Thymus (tissue), 11 donors: ENCODE results near the gene PDE7B. TPM values are rescaled to one million over a fixed set of nuclear protein-coding genes. Genes with fewer than 3 reads are reported as not detected.
"Not testable (repeated sequence)": the region's sequence is repeated elsewhere in the genome, so short reads cannot be mapped to it uniquely, and the experiment has no call there.

Experiments used
- DNase-seq, 9 donors: peaks; one replicate each; pipeline ENCODE4 v3.0.0-alpha.2; 2013; ENCODE audit warnings: low spot score in 9 of 9, low read depth in 6 of 9, missing footprints in 1 of 9
- H3K27ac ChIP-seq, 2 donors: one replicate each; pipeline ENCODE4 v1.5.1; 2013; ENCODE audit warnings: control low read depth in 1 of 2, low read depth in 1 of 2, low read length in 1 of 2, mild to moderate bottlenecking in 1 of 2, moderate library complexity in 1 of 2
- H3K27me3 ChIP-seq, 2 donors: one replicate each; pipeline ENCODE4 v1.5.1; 2013; ENCODE audit warnings: low read length in 1 of 2; ENCODE audit not compliant: control insufficient read depth in 2 of 2, insufficient read depth in 1 of 2
- H3K36me3 ChIP-seq, 2 donors: one replicate each; pipeline ENCODE4 v1.5.1; 2013; ENCODE audit warnings: low read length in 1 of 2, mild to moderate bottlenecking in 1 of 2, moderate library complexity in 1 of 2; ENCODE audit not compliant: control insufficient read depth in 2 of 2, insufficient read depth in 2 of 2
- H3K4me1 ChIP-seq, 2 donors: one replicate each; pipeline ENCODE4 v1.5.1; 2013; ENCODE audit warnings: low read length in 2 of 2; ENCODE audit not compliant: control insufficient read depth in 2 of 2, insufficient read depth in 2 of 2
- H3K4me3 ChIP-seq, 2 donors: one replicate each; pipeline ENCODE4 v1.5.1; 2013; ENCODE audit warnings: low read length in 2 of 2, control low read depth in 1 of 2, mild to moderate bottlenecking in 1 of 2
- H3K9me3 ChIP-seq, 2 donors: one replicate each; pipeline ENCODE4 v1.5.1; 2013; ENCODE audit warnings: low read length in 1 of 2, mild to moderate bottlenecking in 1 of 2; ENCODE audit not compliant: control insufficient read depth in 2 of 2, insufficient read depth in 1 of 2
- WGBS: extraction: QIAGEN DNeasy Blood & Tissue Kit; methylation state at CpG from one replicate; pipeline ENCODE4 v1.1.7; 2013; 5-methylcytosine and 5-hydroxymethylcytosine counted together
- polyA plus RNA-seq: library from polyadenylated mRNA; stranded (reverse); fragments of 200-250 nt; gene quantifications from one replicate; pipeline ENCODE4 v1.2.3, GENCODE V29; 2013
- total RNA-seq: library from RNA; stranded (reverse); fragments of 120-200 nt; gene quantifications from one replicate; pipeline ENCODE4 v1.2.4, GENCODE V29; 2013
- donor health status: healthy.

PDE7B gene
- total and polyA plus RNA-seq, 2 donors = 4.4 to 5.8 TPM

GRCh38 chr6:136216503-136217401 lies 365.3 kb downstream of the PDE7B start:
- H3K27me3 ChIP-seq = no peaks in the 10 kb centered on the region
- H3K36me3 ChIP-seq = no peaks in the 10 kb centered on the region
- H3K4me3 ChIP-seq = no peak overlapping the region
- H3K27ac ChIP-seq = no peak overlapping the region
- WGBS = 87% methylated on average over 10 of the region's 10 CpGs
- H3K4me1 ChIP-seq = no peaks in the 10 kb centered on the region
- no peaks in the 10 kb centered on the region for H3K9me3 ChIP-seq
- no peak for DNase-seq

- 94% methylated on average over 4 of the region's 4 CpGs for WGBS
- not testable (repeated sequence) for H3K27me3 ChIP-seq, H3K4me3 ChIP-seq, H3K9me3 ChIP-seq, H3K36me3 ChIP-seq, H3K27ac ChIP-seq, H3K4me1 ChIP-seq, DNase-seq
These were observed 373.5 kb downstream of the PDE7B start for GRCh38 chr6:136224974-136225373.

GRCh38 chr6:136225496-136225895 lies 374.0 kb downstream of the PDE7B start:
- DNase-seq = no peak
- Histone ChIP-seq H3K27ac (no peak overlapping the region), H3K9me3 (no peaks in the 10 kb centered on the region), H3K36me3 (peaks cover 0 to under 1% of the 10 kb centered on the region in 2 donors), H3K4me3 (no peak overlapping the region), H3K4me1 (no peaks in the 10 kb centered on the region), H3K27me3 (no peaks in the 10 kb centered on the region)
- 84% methylated on average over 5 of the region's 5 CpGs for WGBS

- Histone ChIP-seq H3K36me3 (peaks cover 0 to 5% of the 10 kb centered on the region in 2 donors), H3K27ac (no peak overlapping the region), H3K4me1 (no peaks in the 10 kb centered on the region), H3K4me3 (peak overlapping the region in 1 of 2 donors; percentile 10), H3K27me3 (no peaks in the 10 kb centered on the region), H3K9me3 (no peaks in the 10 kb centered on the region)
- 34% methylated on average over 12 of the region's 12 CpGs for WGBS
- peak; percentile 24 to 79 (median 47) for DNase-seq
These were observed 374.6 kb downstream of the PDE7B start for GRCh38 chr6:136226027-136226673.

- Histone ChIP-seq H3K27ac (no peak overlapping the region), H3K4me3 (no peak overlapping the region), H3K9me3 (no peaks in the 10 kb centered on the region), H3K36me3 (peaks cover 0 to 8% of the 10 kb centered on the region in 2 donors), H3K4me1 (no peaks in the 10 kb centered on the region), H3K27me3 (no peaks in the 10 kb centered on the region)
- no peak for DNase-seq
- WGBS = 99% methylated on average over 4 of the region's 4 CpGs
These were observed 375.3 kb downstream of the PDE7B start for GRCh38 chr6:136226674-136227377.

GRCh38 chr6:136228814-136229213 lies 377.3 kb downstream of the PDE7B start:
- Histone ChIP-seq H3K9me3 (no peaks in the 10 kb centered on the region), H3K27ac (no peak overlapping the region), H3K27me3 (no peaks in the 10 kb centered on the region), H3K36me3 (peaks cover 0 to 14% of the 10 kb centered on the region in 2 donors), H3K4me1 (no peaks in the 10 kb centered on the region), H3K4me3 (no peak overlapping the region)
- 65% methylated on average over 2 of the region's 2 CpGs for WGBS
- no peak for DNase-seq

GRCh38 chr6:136230219-136230853 lies 378.8 kb downstream of the PDE7B start:
- Histone ChIP-seq H3K4me3 (no peak overlapping the region), H3K4me1 (no peaks in the 10 kb centered on the region), H3K27me3 (no peaks in the 10 kb centered on the region), H3K36me3 (peaks cover 0 to 23% of the 10 kb centered on the region in 2 donors), H3K27ac (no peak overlapping the region), H3K9me3 (no peaks in the 10 kb centered on the region)
- DNase-seq = no peak
- 97% methylated on average over 2 of the region's 2 CpGs for WGBS

- H3K4me1 ChIP-seq = peaks cover 0 to 9% of the 10 kb centered on the region in 2 donors
- no peak overlapping the region for H3K4me3 ChIP-seq
- no peak overlapping the region for H3K27ac ChIP-seq
- H3K36me3 ChIP-seq = peaks cover 0 to 28% of the 10 kb centered on the region in 2 donors
- no peaks in the 10 kb centered on the region for H3K27me3 ChIP-seq
- no peak for DNase-seq
- no peaks in the 10 kb centered on the region for H3K9me3 ChIP-seq
- WGBS = 97% methylated on average over 1 of the region's 1 CpG
These were observed 381.2 kb downstream of the PDE7B start for GRCh38 chr6:136232701-136233100.
